Lower leg skin (tissue), 3 donors: ENCODE measurements around the gene CTSW.

Experiments
- POLR2A ChIP-seq, 2 donors: fragments of 450-650 bp; IDR thresholded peaks; one replicate each; pipeline ENCODE4 v1.6.1; 2016 to 2017; ENCODE audit warnings: antibody characterized with exemption in 2 of 2, mild to moderate bottlenecking in 1 of 2, moderate library complexity in 1 of 2
- TF ChIP-seq, protein P1 (sequence below), 3 donors: fragments of 450-650 bp; IDR thresholded peaks; one replicate each; pipeline ENCODE4 v1.5.1; 2016; ENCODE audit warnings: antibody characterized with exemption in 3 of 3, mild to moderate bottlenecking in 3 of 3, moderate library complexity in 2 of 3

GRCh38 chr11:65891219-65892136, 11.8 kb downstream of the CTSW start:
- TF ChIP-seq, protein P1, sequence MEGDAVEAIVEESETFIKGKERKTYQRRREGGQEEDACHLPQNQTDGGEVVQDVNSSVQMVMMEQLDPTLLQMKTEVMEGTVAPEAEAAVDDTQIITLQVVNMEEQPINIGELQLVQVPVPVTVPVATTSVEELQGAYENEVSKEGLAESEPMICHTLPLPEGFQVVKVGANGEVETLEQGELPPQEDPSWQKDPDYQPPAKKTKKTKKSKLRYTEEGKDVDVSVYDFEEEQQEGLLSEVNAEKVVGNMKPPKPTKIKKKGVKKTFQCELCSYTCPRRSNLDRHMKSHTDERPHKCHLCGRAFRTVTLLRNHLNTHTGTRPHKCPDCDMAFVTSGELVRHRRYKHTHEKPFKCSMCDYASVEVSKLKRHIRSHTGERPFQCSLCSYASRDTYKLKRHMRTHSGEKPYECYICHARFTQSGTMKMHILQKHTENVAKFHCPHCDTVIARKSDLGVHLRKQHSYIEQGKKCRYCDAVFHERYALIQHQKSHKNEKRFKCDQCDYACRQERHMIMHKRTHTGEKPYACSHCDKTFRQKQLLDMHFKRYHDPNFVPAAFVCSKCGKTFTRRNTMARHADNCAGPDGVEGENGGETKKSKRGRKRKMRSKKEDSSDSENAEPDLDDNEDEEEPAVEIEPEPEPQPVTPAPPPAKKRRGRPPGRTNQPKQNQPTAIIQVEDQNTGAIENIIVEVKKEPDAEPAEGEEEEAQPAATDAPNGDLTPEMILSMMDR (IDR thresholded peaks at IDR 0.05) = no peak
- TF ChIP-seq POLR2A (IDR thresholded peaks at IDR 0.05) = no peak
